SK-N-MC (cell line): ENCODE measurements around the gene RICTOR.

ENCODE experiments used
- DNase-seq: peaks from one replicate; pipeline ENCODE4 v3.0.0-alpha.2; 2011; ENCODE audit warnings: low read depth, low spot score
- H3K27ac ChIP-seq: fragments of 200-600 bp; sonication (generic); 2 replicates; pipeline ENCODE4 v1.5.1; 2016; ENCODE audit warnings: mixed run types
- H3K36me3 ChIP-seq: fragments of 200-600 bp; sonication (generic); 2 replicates; pipeline ENCODE4 v1.6.1; 2017; ENCODE audit warnings: antibody characterized with exemption, low read length, mixed read lengths; ENCODE audit not compliant: insufficient read depth
- H3K4me3 ChIP-seq: fragments of 200-600 bp; sonication (generic); 2 replicates; pipeline ENCODE4 v1.5.1; 2016
- H3K9ac ChIP-seq: fragments of 200-600 bp; sonication (generic); 2 replicates; pipeline ENCODE4 v1.8.0; 2017; ENCODE audit warnings: mixed run types, mixed read lengths; ENCODE audit not compliant: insufficient read length
- H3K9me3 ChIP-seq: fragments of 200-600 bp; sonication (generic); 2 replicates; pipeline ENCODE4 v1.6.1; 2017; ENCODE audit warnings: low read depth, mild to moderate bottlenecking, antibody characterized with exemption, low read length, moderate library complexity, mixed read lengths
- EZH2 ChIP-seq: fragments of 200-600 bp; sonication (generic); IDR thresholded peaks from one replicate; pipeline ENCODE4 v1.6.1; 2017; ENCODE audit warnings: antibody characterized with exemption
- FOXP2 ChIP-seq: optimal IDR thresholded peaks from 2 replicates; pipeline ENCODE3; 2011; ENCODE audit warnings: mild to moderate bottlenecking, moderate library complexity; ENCODE audit not compliant: insufficient read depth; ENCODE audit errors: extremely low read length, control extremely low read depth
- POLR2AphosphoS5 ChIP-seq: IDR thresholded peaks from 2 replicates; pipeline ENCODE4 v1.6.1; 2012; ENCODE audit warnings: mild to moderate bottlenecking, low read depth, low read length, borderline replicate concordance

RICTOR gene

DNA sequence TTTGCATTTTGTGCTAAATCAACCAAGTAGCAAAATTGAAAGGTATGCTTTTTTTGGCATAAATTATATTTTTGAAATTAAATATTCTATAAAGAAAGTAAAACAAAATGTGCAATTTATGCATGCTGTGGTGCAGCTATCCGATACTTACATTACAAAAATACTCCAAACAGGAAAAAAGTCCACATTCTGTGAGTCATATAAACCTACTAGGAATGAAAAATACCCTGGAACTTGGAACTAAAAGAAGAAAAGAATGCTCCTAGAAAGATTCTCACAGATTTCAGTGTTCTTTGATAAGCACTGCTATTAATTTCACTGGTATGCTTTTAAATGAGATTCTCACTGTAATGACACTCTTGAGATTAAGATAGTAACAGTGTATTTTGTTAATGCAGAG is 135.8 kb downstream of the RICTOR start:
- Histone ChIP-seq H3K4me3 (no peak overlapping the region), H3K9ac (no peak overlapping the region), H3K27ac (0 out of 2 replicates have a peak overlapping the region, but pooled peaks have one; percentile 0), H3K36me3 (peaks cover 41% of the 10 kb centered on the region), H3K9me3 (no peaks in the 10 kb centered on the region)
- DNase-seq: no peak
- TF ChIP-seq FOXP2 (no peak), POLR2AphosphoS5 (no peak), EZH2 (no peak)

DNA sequence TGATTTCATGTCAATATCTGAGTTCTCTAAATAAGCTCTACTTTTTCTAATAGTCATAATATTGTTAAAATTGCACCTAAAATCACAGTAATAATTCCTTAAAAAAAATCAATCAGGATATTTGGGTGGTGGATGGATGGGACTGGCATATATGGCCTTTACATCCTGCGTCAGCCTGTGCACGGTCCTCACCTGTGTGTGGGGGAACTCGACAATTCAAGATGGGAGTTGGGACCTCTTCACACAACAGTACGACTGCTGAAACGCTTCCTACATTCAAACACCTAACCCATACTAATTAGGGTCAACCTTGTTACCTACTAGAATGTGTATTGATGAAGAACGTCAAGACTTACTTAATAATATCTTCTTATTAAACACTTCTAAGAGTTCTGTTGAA is 137.9 kb downstream of the RICTOR start:
- H3K9ac ChIP-seq: no peak overlapping the region
- H3K36me3 ChIP-seq: peaks cover 33% of the 10 kb centered on the region
- TF ChIP-seq EZH2 (no peak), FOXP2 (no peak), POLR2AphosphoS5 (no peak)
- no peak overlapping the region for H3K27ac ChIP-seq
- no peak overlapping the region for H3K4me3 ChIP-seq
- H3K9me3 ChIP-seq: no peaks in the 10 kb centered on the region
- DNase-seq: no peak

GRCh38 chr5:38935437-38935836 is 138.8 kb downstream of the RICTOR start:
- no peak for DNase-seq
- Histone ChIP-seq H3K27ac (no peak overlapping the region), H3K9me3 (no peaks in the 10 kb centered on the region), H3K4me3 (no peak overlapping the region), H3K36me3 (peaks cover 30% of the 10 kb centered on the region), H3K9ac (no peak overlapping the region)
- no peak for TF ChIP-seq POLR2AphosphoS5

DNA sequence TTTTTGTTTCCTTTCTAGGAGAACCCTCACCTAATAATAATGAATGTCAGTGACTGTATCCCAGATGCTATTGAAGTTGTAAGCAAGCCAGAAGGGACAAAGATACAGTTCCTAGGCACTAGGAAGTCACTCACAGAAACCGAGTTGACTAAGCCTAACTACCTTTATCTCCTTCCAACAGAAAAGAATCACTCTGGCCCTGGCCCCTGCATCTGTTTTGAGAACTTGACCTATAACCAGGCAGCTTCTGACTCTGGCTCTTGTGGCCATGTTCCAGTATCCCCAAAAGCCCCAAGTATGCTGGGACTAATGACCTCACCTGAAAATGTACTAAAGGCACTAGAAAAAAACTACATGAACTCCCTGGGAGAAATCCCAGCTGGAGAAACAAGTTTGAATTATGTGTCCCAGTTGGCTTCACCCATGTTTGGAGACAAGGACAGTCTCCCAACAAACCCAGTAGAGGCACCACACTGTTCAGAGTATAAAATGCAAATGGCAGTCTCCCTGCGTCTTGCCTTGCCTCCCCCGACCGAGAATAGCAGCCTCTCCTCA is 141.3 kb downstream of the RICTOR start:
- no peak overlapping the region for H3K4me3 ChIP-seq
- H3K9ac ChIP-seq: no peak overlapping the region
- H3K27ac ChIP-seq: no peak overlapping the region
- peaks cover 30% of the 10 kb centered on the region for H3K36me3 ChIP-seq
- no peak for DNase-seq
- no peaks in the 10 kb centered on the region for H3K9me3 ChIP-seq
- TF ChIP-seq POLR2AphosphoS5: no peak
- TF ChIP-seq EZH2: no peak
- no peak for TF ChIP-seq FOXP2

GRCh38 chr5:38931731-38932130 is 142.5 kb downstream of the RICTOR start:
- no peaks in the 10 kb centered on the region for H3K9me3 ChIP-seq
- DNase-seq: no peak
- H3K4me3 ChIP-seq: no peak overlapping the region
- no peak overlapping the region for H3K27ac ChIP-seq
- H3K36me3 ChIP-seq: peaks cover 40% of the 10 kb centered on the region
- TF ChIP-seq FOXP2: no peak
- no peak for TF ChIP-seq POLR2AphosphoS5
- no peak for TF ChIP-seq EZH2
- no peak overlapping the region for H3K9ac ChIP-seq

DNA sequence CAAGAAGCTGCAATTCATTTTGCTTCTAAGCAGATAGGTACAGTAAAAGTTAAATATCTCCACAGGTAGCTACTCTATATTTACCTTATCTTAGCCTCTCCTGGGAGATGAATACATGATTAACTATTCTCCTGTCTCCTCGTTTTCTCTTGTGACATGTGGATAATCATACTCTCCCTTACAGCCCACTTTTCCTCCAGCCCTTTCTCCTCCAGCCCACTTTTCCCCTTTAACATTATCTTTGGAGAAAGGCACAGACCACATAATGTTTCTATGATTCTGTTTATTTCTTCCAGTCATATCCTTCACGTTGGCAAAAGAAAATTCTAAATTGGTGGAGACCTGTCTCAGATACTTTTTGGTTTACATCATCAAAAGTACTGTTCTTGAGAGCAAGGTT is 144.4 kb downstream of the RICTOR start:
- H3K9ac ChIP-seq: no peak overlapping the region
- H3K27ac ChIP-seq: no peak overlapping the region
- H3K9me3 ChIP-seq: no peaks in the 10 kb centered on the region
- H3K4me3 ChIP-seq: no peak overlapping the region
- no peak for TF ChIP-seq EZH2
- no peak for TF ChIP-seq FOXP2
- TF ChIP-seq POLR2AphosphoS5: no peak
- DNase-seq: no peak
- H3K36me3 ChIP-seq: peaks cover 43% of the 10 kb centered on the region

DNA sequence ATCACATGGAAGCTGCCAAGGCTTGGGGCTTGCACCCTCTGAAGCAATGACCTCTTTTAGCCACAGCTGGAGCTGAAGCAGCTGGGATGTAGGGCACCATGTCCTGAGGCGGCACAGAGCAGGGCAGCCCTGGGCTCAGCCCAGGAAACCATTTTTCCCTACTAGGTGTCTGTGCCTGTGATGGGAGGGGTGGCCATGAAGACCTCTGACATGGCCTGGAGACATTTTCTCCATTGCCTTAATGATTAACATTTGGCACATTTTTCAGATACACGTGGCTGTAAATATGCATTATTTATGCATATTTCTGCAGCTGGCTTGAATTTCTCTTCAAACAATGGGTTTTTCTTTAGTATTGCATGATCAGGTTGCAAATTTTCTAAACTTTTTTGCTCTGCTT is 146.7 kb downstream of the RICTOR start:
- DNase-seq: no peak
- H3K9me3 ChIP-seq: no peaks in the 10 kb centered on the region
- H3K4me3 ChIP-seq: no peak overlapping the region
- no peak overlapping the region for H3K27ac ChIP-seq
- TF ChIP-seq FOXP2 (no peak), EZH2 (no peak), POLR2AphosphoS5 (no peak)
- H3K9ac ChIP-seq: no peak overlapping the region
- H3K36me3 ChIP-seq: peaks cover 36% of the 10 kb centered on the region

GRCh38 chr5:38926121-38926520 is 148.1 kb downstream of the RICTOR start:
- Histone ChIP-seq H3K36me3 (peaks cover 37% of the 10 kb centered on the region), H3K4me3 (no peak overlapping the region), H3K27ac (no peak overlapping the region), H3K9ac (no peak overlapping the region), H3K9me3 (no peaks in the 10 kb centered on the region)
- TF ChIP-seq EZH2 (no peak), FOXP2 (no peak), POLR2AphosphoS5 (no peak)
- DNase-seq: no peak

GRCh38 chr5:38925154-38925925 is 148.9 kb downstream of the RICTOR start:
- Histone ChIP-seq H3K36me3 (peaks cover 37% of the 10 kb centered on the region), H3K4me3 (no peak overlapping the region)
- DNase-seq: no peak

More at GRCh38 chr5:38925154-38925925, 148.9 kb downstream of the RICTOR start:
- TF ChIP-seq POLR2AphosphoS5: no peak
- TF ChIP-seq EZH2: no peak
- TF ChIP-seq FOXP2: no peak
- Histone ChIP-seq H3K27ac (no peak overlapping the region), H3K9me3 (no peaks in the 10 kb centered on the region), H3K9ac (no peak overlapping the region)
